ENCODE data around the gene SLC7A10.

The SLC7A10 gene

GRCh38 chr19:33254245-33254824 is 28.7 kb upstream of the SLC7A10 start:
- DNase-seq: no peak

DNA sequence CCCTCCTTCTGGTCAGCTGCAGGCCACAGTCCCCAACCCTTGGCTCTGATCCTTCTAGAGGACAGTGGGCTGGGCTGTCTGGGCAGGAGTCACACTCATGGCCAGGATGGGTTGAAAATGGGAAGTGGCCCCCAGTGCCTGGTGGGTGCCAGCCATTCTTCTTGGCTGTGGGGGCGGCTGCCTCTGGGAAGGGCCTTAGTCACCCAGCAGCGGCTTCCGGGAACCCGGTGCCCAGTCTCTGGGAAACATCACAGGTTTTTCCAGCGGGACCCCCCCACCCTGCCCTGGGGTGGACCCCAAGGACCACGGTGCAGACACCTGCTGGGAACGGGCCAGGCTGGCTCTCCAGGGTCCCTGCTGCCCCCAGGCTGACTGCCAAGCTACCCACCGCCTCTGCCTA is 27.3 kb upstream of the SLC7A10 start:
- no peak for DNase-seq

- no peak for DNase-seq
These were observed 26.8 kb upstream of the SLC7A10 start for GRCh38 chr19:33252418-33252962.

DNA sequence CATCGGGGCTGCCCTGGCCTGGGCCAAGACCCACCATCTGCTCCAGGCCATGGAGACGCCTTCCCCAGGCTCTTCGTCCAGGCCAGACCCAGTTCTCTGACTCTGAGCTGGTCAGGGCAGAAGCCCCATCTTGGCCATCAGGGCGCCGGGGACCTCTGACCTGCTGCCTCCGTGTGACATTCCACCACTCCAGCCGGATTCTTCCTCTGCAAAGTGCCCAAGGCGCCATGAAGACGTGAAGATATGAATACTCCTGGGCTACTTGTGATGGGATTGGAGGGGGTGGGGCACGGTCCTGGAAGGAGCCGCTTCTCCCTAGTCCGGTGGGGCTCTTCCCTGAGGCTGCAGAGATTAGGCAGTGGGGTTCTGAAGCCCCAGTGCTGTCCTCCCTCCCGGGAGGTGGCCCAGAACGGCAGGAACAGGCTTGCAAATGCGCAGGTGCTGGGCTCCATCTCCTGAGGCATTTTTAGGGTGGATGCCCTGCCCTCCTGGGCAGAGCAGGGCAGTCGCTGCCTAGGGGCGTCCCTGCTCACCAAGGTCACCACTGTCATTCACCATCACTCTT is 26.0 kb upstream of the SLC7A10 start:
- DNase-seq: no peak

- no peak for DNase-seq
These were observed 25.4 kb upstream of the SLC7A10 start for GRCh38 chr19:33251076-33251475.

DNA sequence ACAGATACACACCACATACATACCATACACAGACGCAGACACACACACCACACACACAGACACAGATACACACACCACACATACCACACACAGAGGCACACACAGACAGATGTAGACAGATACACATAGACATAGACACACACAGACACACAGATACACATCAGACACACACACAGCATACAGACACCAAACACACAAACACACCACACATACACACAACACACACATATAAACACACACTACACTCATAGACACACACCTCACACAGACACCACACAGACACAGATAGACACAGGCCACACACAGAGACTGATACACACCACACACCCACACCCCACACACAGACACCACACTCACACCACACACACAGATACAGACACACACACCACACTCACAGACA is 24.9 kb upstream of the SLC7A10 start:
- DNase-seq: no peak

GRCh38 chr19:33249740-33250366 is 24.2 kb upstream of the SLC7A10 start:
- DNase-seq: no peak

GRCh38 chr19:33248954-33249613 is 23.4 kb upstream of the SLC7A10 start:
- DNase-seq: peak; percentile 70

- DNase-seq: no peak
These were observed 22.9 kb upstream of the SLC7A10 start for GRCh38 chr19:33248553-33248953.

- no peak for DNase-seq
These were observed 22.5 kb upstream of the SLC7A10 start for GRCh38 chr19:33248104-33248503.

GRCh38 chr19:33247441-33247819 is 21.8 kb upstream of the SLC7A10 start:
- no peak for DNase-seq

DNA sequence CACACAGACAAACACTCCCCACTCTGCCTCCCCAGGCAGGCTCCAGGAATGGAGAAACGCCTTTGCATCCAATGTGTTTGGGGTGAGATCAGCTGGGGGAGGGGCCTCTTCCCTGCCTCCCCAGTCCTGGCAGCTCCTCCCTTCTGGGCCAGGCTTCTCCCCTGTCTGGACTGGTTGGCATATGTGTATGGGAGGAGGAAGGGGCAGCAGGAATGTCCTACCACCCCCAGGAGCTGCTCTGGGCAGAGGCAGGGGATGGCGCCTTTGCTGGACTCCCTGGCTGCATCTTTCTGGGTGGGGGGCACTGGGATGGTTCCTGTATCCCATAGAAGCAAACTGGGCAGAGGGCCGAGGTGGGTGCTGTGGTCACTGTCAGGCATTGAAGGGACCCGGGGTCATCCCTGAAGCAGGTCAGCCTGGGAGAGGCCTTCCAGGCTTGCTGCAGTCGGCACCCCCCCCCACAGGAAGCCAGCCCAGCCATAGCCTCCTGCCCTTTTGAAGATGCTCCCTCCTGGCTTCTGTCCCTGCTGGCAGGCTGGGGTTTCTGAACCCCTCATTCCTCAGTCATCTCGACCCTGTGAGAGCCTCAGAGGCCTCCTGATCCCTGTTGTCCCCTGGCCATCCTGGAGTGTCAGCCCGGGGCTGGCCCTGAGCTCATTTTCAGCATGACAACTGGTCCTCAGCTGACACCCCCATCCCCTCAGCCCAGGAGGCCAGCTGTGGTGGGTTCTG is 21.2 kb upstream of the SLC7A10 start:
- DNase-seq: no peak

GRCh38 chr19:33245948-33246708 is 20.5 kb upstream of the SLC7A10 start:
- no peak for DNase-seq

DNA sequence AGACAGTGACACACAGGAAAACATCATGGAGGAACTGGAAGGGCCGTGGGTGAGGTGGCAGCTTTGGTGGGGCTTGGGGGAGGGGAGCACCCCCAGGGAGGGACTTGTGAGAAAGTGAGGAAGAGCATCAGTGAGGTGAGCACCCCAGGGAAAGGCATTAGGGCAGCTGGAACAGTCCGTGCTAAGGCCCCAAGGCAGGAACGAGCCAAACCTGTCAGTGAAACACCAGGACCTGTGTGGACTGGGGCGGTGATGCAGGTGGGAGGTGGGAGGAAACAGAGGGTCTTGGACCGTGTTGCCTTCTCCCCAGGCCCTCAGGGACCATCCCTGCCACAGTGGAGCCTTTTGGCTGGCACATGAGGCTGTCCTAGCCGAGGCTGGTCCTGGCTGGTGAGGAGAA is 17.3 kb upstream of the SLC7A10 start:
- DNase-seq: no peak

GRCh38 chr19:33242131-33242530 is 16.5 kb upstream of the SLC7A10 start:
- no peak for DNase-seq

DNA sequence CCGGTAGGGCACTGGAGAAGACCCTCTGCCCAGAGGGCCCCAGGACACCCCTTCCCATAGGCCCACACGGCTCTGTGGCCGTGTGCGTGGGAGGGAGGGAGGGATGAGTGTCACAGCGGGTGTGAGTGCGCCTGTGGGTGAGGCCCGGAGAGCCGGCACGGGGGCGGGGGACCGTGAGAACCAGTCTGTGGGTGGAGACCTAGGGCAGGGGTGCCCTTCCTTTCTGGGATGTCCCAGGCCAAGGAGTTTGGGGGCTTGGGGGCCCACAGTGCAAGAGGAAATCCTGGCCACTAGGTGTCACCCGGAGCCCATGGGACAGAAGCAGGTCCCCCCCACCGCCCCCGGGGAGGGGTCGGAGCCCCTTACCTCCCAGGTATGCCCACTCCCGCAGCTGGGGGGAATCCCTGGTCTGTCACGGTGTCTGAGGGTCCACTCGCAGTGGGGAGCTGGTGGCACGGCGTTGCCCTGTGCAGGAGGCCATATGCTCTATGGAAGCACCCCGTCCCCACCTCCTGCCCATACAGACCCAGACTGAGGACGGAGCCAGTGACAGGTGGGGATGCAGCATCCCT is 16.0 kb upstream of the SLC7A10 start:
- DNase-seq: peak; percentile 51

DNA sequence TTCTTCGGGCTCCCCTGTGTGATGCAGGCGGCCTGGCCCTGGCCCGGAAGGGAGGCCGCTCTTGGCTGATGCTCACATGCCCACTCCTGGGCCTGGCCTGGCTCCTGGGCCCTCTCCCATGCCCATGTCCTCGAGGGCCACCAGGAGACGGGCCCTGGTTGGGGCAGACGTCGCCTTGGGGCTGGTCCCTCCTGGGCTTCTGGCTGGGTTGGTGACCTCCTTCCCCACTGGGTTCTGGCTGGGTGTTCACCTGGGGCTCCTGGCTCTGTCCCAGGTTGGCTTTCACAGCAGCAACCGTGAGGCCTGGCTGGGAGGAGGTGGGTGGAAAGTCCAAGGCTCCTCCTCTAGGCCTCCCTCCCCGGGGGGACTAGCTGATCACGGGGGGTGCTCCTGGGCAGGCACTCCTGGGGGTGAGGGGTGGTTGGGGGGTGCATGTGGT is 15.5 kb upstream of the SLC7A10 start:
- DNase-seq: no peak

GRCh38 chr19:33240181-33240771 is 14.6 kb upstream of the SLC7A10 start:
- DNase-seq: no peak

GRCh38 chr19:33239223-33239975 is 13.7 kb upstream of the SLC7A10 start:
- DNase-seq: no peak

DNA sequence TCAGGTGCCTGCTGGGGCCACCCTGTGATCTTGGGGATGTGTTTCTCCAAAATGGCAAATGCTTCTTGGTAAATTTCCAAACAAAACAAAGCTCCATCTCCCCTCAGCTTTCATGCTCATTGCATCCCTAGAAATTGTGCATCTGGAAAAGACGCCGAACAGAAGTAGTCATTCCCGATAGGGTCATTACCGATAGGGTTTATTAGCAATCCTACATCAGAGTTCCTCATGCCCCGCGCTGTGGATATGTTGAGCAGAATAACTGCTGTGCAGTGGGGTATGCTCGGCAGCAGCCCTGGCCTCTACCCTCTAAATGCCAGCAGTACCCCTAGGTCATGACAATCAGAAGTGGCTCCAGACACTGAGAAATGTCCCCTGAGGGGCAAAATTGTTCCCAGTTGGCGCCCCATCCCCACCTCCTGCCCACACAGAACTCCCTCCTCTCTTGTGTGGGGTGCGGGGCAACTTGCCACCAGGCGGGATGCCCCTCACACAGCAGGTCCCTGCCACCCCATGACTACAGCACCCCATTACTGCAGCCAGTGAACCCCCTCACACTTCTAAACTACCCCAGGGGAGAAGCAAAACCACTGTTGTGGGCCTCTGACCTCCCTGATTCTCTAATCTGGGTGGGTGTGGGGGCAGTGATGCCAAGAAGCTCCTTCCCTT is 13.0 kb upstream of the SLC7A10 start:
- no peak for DNase-seq

All from hematopoietic multipotent progenitor cell treated with erythropoietin and hydrocortisone succinate and interleukin-3 and kit ligand, for 6 days (in vitro differentiated cells).